Mucosa of gallbladder (tissue), 1 donor: Measurements from ENCODE around the gene UBAP2L. TPM values are rescaled to one million over a fixed set of nuclear protein-coding genes. Genes with fewer than 3 reads are reported as not detected.
"Not testable (repeated sequence)": the region's sequence is repeated elsewhere in the genome, so short reads cannot be mapped to it uniquely, and the experiment has no call there.

Source experiments
- DNase-seq: peaks from one replicate; pipeline ENCODE4 v3.0.0-alpha.2; 2020; ENCODE audit warnings: low spot score
- total RNA-seq: library from RNA; stranded (reverse); gene quantifications from one replicate; pipeline ENCODE4 v1.2.1, GENCODE V29; 2021
- donor health status: DM: no; HTN: no; CAD: no.

UBAP2L gene
- total RNA-seq, 1 donor from 2014 or later, result 118 TPM

DNA sequence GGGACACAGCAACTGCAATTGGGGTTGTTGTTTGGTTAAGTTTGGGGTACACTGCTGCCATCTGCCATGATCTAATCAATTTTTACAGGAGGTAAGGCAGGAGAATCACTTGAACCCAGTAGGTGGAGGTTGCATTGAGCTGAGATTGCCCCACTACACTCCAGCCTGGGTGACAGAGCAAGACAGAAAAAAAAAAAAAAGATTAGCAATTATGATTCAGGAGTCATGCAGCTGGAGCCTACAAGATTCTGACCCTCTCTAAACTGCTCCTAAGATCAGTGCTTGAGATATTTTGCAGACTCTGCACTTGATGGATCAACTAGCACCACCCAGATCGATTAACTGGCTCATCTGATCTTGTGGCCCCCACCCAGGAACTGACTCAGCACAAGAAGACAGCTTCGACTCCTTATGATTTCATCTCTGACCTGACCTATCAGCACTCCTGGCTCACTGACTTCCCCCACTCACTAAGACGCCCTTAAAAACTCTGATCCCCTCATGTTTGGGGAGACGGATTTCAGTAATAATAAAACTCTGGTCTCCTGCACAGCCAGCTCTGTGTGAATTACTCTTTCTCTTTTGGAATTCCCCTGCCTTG, 87.0 kb downstream of the UBAP2L start:
- not testable (repeated sequence) for DNase-seq

DNA sequence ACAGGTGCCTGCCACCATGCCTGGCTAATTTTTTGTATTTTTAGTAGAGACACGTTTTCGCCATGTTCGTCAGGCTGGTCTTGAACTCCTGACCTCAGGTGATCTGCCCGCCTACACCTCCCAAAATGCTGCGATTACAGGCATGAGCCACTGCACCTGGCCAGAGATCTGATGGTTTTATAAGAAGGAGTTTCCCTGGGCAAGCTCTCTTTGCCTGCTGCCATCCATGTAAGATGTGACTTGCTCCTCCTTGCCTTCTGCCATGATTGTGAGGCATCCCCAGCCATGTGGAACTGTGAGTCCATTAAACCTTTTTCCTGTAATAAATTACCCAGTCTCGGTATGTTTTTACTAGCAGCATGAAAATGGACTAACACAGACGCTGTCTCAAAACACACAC, 88.4 kb downstream of the UBAP2L start:
- not testable (repeated sequence) for DNase-seq

DNA sequence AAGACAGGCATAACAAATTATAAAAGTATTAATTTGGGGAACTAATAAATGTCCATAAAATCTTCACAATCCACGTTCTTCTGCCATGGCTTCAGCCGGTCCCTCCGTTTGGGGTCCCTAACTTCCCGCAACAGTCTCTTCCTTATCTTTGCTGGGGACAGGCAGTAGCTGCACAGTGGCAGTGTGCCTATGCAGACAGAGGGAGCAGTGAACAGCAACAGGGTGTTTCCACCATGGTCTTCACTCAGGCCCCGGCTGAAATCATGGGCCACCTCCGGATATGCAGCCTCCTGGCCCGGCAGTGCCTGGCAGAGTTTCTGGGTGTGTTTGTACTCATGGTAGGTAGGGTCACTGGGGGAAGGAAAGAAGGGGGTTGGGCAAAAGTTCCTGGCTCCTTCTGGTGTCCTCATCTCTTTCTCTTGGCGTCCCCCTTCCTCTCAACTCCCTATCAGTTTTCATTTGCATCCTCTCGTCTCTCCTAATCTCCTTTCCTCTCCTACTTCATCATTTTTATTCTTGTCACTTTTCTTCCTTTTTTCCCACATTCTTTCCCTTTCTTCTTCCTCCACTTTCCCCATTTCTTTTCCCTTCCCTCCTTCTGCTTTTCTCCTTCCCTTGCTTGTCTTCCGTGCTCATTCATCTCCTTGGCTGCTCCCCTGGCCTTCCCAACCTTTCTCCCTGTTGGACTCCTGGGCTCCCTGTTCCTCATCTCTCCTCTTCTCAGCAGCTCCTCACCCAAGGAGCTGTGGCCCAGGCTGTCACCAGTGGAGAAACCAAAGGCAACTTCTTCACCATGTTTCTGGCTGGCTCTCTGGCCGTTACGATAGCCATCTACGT, 91.7 kb downstream of the UBAP2L start:
- not testable (repeated sequence) for DNase-seq

DNA sequence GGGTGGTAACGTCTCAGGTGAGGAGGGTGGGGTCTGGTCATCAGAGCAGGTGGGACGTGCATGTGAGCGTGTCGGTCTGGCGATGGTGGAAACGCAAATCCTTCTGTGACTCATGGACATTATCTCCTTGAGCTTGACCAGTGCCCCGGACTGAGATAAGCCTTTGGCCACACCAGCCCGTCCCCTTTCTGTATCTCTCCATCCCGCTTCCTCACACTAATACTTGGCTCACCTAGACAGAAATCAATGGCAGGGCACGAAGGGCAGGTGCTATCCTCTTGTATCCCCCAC, 92.3 kb downstream of the UBAP2L start:
- DNase-seq, result no peak

DNA sequence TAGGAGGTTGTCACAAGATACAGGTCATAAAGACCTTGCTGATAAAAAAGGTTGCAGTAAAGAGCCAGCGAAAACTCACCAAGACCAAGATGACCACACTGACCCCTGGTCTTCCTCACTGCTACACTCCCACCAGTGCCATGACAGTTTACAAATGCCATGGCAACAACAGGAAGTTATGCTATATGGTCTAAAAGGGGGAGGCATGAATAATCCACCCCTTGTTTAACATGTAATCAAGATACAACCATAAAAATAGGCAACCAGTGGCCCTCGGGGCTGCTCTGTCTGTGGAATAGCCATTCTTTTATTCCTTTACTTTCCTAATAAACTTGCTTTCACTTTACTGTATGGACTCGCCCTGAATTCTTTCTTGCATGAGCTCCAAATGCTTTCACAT, 93.5 kb downstream of the UBAP2L start:
- DNase-seq, result not testable (repeated sequence)

DNA sequence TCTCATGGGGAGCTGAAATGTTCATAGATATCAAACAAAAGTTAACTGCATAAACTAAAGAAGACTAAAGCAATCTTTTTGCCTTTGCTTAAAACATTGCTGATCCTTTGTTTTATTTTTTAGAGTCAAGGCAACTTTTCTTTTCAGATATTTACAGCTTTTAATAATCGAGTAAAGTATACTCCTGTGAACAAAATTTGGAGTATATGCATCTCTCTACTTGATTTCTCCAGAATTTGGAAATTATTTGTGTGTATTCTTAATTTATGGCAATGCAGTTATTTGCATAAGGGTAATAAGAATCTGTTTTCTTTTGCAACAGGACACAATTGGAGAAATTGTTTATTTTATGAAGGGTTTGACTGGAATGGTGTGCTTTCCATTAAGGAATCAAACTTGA, 95.9 kb downstream of the UBAP2L start:
- DNase-seq, result no peak

DNA sequence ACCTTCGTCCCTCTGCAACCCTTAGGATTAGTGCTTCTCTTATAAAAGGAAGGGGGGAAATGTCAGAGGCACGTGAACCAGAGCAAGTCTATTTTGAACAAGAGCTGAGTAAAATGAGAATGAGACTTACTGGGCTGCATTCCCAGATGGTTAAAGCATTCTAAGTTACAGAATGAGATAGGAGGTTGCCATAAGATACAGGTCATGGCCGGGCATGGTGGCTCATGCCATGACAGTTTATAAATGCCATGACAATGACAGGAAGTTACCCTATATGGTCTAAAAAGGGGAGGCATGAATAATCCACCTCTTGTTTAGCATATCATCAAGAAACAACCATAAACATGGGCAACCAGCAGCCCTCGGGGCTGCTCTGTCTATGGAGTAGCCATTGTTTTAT, 97.6 kb downstream of the UBAP2L start:
- DNase-seq, result no peak

Other genes with a start within 250 kb of the UBAP2L start
- 144 TPM for gene JTB, start 243.3 kb upstream of the UBAP2L start, total RNA-seq
- gene RAB13, start 234.6 kb upstream of the UBAP2L start, total RNA-seq, result 112 TPM
- gene RPS27, start 230.2 kb upstream of the UBAP2L start, total RNA-seq, result 1,416 TPM
- gene NUP210L, start 65.9 kb upstream of the UBAP2L start, total RNA-seq, result 0.06 TPM
- 283 TPM for gene TPM3, start 28.9 kb upstream of the UBAP2L start, total RNA-seq
- not detected for gene CFAP141, start 14.6 kb upstream of the UBAP2L start, total RNA-seq
- 63.1 TPM for gene HAX1, start 51.7 kb downstream of the UBAP2L start, total RNA-seq
- 0.32 TPM for gene AQP10, start 100.1 kb downstream of the UBAP2L start, total RNA-seq
- 32.9 TPM for gene ATP8B2, start 104.6 kb downstream of the UBAP2L start, total RNA-seq
- 31.2 TPM for gene IL6R, start 184.4 kb downstream of the UBAP2L start, total RNA-seq